Epithelial cell of proximal tubule (primary cell): Measurements from ENCODE around the gene NCKAP5. TPM values are rescaled to one million over a fixed set of nuclear protein-coding genes. Genes with fewer than 3 reads are reported as not detected.
A peak's percentile ranks its signal among the peaks of the same experiment; 100 is the strongest.

Experiments used
- DNase-seq: peaks from one replicate; pipeline ENCODE4 v3.0.0-alpha.2; 2011; ENCODE audit warnings: low read depth
- H3K4me3 ChIP-seq: 2 replicates; pipeline ENCODE4 v1.5.1; 2011; ENCODE audit warnings: low read depth, mild to moderate bottlenecking, low read length
- total RNA-seq: library from RNA; depleted of rRNA; stranded (reverse); fragments of >200 nt; gene quantifications from 2 replicates; pipeline ENCODE4 v1.2.3, GENCODE V29; 2015
- TF ChIP-seq, protein P1 (sequence below): conservative IDR thresholded peaks from 2 replicates; pipeline ENCODE4 v1.5.1; 2012; ENCODE audit warnings: low read depth, mild to moderate bottlenecking, low read length

NCKAP5 gene
- total RNA-seq, 1 donor from 2014 or later = 0.69 TPM

DNA sequence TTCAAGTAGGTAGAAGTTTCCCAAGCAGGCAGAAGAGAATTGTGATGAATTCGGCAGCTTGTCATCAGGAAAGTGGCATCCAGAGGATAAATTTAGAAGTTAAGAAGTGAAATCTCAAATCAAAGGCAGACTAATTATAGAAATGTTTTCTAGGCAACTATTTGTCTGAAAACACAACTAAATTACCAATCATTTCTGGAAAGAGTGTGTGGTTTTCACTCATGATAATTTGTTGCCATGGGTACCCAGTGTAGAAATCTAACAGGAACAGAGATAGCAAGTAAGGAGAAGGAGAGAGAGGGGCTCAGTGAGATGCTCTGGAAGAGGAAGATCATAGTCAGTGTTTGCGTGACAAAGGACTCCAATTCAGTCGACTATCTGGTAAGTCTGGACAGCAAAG is 208.1 kb downstream of the NCKAP5 start:
- TF ChIP-seq, protein P1, sequence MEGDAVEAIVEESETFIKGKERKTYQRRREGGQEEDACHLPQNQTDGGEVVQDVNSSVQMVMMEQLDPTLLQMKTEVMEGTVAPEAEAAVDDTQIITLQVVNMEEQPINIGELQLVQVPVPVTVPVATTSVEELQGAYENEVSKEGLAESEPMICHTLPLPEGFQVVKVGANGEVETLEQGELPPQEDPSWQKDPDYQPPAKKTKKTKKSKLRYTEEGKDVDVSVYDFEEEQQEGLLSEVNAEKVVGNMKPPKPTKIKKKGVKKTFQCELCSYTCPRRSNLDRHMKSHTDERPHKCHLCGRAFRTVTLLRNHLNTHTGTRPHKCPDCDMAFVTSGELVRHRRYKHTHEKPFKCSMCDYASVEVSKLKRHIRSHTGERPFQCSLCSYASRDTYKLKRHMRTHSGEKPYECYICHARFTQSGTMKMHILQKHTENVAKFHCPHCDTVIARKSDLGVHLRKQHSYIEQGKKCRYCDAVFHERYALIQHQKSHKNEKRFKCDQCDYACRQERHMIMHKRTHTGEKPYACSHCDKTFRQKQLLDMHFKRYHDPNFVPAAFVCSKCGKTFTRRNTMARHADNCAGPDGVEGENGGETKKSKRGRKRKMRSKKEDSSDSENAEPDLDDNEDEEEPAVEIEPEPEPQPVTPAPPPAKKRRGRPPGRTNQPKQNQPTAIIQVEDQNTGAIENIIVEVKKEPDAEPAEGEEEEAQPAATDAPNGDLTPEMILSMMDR = no peak
- H3K4me3 ChIP-seq = no peak overlapping the region
- DNase-seq = no peak

- no peak overlapping the region for H3K4me3 ChIP-seq
- TF ChIP-seq, protein P1 = no peak
- no peak for DNase-seq
Observed at GRCh38 chr2:133352719-133353118, 215.5 kb downstream of the NCKAP5 start.

- peak; percentile 90 for DNase-seq
- TF ChIP-seq, protein P1 = no peak
- no peak overlapping the region for H3K4me3 ChIP-seq
Observed at GRCh38 chr2:133346654-133347053, 221.6 kb downstream of the NCKAP5 start.

- H3K4me3 ChIP-seq = no peak overlapping the region
- TF ChIP-seq, protein P1 = no peak
- no peak for DNase-seq
Observed at GRCh38 chr2:133345638-133346037, 222.6 kb downstream of the NCKAP5 start.

- TF ChIP-seq, protein P1 = no peak
- no peak overlapping the region for H3K4me3 ChIP-seq
- DNase-seq = no peak
Observed at GRCh38 chr2:133344849-133345248, 223.4 kb downstream of the NCKAP5 start.

DNA sequence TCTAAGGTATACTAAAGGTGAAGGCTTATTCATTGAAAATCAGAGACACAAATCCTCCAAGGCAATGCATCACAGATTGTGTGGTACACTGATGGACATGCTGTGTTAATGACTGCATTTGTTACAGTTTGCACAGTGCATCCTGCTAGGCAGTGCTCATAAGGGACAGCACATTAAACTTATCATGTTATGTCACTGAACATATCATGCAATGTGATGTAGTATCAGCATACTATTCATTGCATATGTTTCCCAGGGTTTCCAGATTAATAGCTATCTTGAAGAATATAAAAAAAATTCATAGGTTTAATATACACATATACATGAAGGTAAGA is 225.3 kb downstream of the NCKAP5 start:
- H3K4me3 ChIP-seq = no peak overlapping the region
- TF ChIP-seq, protein P1 = no peak
- DNase-seq = no peak

GRCh38 chr2:133342286-133343017 is 225.8 kb downstream of the NCKAP5 start:
- DNase-seq = no peak
- H3K4me3 ChIP-seq = no peak overlapping the region
- TF ChIP-seq, protein P1 = no peak
